ENCODE measurements around the gene TOR2A. TPM values are rescaled to one million over a fixed set of nuclear protein-coding genes. Genes with fewer than 3 reads are reported as not detected.
A peak's percentile ranks its signal among the peaks of the same experiment; 100 is the strongest.
"Not testable (repeated sequence)": the region's sequence is repeated elsewhere in the genome, so short reads cannot be mapped to it uniquely, and the experiment has no call there.

The TOR2A gene
- total RNA-seq, 1 donor from 2014 or later = 9.5 TPM

DNA sequence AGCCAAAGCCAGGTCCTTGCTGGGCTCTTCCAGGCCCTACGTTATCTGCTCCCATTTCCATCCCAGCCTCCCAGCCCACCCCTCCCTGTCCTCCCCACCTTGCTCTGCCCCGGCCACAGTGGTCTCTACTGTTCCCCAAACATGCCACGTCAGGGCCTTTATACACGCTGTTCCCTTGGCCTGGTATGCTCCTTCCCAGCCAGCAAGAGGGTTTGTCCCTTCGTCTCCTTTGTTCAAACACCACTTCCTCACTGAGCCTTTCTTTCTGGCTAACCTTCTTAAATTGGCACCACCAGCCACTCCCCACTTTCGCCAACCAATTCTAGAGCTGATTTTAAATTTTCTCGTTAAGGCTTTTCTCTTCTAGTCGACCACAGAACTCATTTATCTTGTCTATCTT, 33.6 kb upstream of the TOR2A start:
- no peak for ATAC-seq

DNA sequence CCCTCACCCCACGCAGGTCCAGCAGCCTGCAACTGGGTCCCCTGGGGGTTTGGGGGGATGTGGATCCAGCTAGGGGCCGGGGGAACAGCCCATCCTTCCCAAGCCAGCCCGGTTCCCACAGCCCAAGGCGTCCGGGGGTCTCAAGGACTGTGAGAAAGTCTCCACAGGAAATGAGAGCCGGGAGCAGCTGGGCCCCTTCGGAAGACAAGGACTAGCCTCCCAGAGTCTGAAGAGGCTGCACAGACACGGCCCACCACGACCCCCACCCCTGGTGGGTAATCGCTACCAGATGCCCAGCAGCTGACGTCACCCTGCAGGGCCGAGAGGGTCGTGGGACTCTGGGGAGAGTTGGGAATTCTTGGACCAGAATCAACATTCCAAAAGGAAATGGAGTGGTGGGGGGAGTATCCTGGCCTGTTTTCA, 32.8 kb upstream of the TOR2A start:
- no peak for ATAC-seq

DNA sequence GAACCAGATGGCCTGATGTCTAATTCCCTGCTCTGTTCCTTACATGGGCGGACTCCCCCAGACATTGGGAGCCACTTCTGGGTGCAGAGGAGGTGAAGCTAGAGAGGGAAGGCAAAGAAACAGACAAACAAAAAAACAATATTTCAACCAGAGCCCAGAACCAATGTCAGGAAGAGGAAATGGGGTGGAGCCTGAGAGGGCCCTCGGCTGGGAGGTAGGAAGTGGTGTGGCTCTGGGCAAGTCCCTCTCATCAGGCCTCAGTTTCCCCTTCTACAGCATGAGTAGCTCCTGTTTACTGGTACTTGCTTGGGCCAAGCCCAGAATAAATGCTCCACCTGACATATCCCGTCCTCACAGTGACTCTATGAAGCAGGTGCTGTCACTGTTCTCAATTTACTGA, 32.3 kb upstream of the TOR2A start:
- no peak for ATAC-seq

DNA sequence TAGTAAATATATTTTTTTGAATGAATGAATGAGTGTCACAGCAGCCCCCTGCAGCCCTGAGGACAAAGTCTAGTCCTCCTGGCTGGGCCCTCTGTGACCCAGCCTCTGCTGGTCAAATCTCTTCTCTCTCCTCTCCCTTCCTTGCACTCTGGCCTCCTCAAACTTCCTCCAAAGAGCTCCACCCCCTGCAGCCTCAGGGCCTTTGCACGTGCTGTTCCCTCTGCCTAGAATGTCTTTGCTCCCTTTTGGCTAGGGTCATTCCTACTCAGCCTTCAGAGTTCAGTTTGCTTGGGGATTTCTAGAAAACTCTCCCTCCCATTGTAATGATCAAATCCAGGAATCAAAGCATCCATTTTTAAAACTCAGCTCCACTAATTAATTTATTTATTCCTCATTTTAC, 30.3 kb upstream of the TOR2A start:
- no peak for ATAC-seq

DNA sequence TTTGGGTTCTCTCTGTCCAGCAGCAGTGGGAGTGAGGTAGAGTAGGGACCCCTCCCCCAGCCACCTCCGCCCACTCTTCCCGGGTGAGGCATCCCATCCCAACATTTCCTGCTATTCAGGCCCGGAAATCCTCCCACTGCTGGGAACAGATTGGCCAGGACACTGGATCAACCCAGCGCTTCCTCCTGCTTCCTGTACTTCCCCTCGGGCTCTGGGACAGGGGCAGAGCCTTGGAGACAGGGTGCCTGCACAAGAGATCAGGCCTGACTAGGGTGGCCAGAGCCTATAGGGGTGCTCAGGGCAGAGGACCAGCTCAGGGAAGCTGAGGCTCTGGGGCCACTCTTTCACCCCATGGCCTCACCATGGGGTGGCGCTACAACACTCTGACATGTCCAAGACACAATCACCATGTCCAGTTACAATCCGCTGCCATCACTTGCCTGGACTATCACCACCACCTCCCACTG, 28.9 kb upstream of the TOR2A start:
- ATAC-seq = peak; percentile 44

DNA sequence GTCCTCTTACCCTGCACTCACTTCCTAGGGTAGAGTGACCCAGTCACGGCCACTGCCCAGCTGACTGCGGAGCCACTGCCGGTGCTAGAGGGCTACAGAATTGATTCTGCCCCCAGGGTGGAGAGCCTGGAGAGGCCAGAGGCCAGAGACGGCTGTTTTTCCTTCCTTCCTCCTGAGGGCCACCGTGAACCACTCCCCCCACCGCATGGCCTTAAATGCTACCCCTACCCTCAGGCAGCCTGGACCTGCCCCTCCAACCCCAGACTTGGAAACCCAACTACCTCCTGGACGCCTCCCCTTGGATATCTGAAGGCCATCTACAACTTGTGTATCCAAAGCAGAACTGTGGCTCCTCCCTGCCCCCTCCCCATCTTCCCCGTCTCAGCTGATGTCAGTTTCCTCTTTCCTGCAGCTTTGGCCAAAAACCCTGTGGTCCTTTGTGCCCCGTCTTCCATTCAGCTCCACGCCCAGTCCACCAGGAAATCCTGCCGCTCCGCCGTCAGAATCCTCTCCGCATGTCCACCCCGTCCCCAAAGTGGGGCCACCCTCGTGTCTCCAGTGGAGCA, 27.1 kb upstream of the TOR2A start:
- ATAC-seq = peak; percentile 35

DNA sequence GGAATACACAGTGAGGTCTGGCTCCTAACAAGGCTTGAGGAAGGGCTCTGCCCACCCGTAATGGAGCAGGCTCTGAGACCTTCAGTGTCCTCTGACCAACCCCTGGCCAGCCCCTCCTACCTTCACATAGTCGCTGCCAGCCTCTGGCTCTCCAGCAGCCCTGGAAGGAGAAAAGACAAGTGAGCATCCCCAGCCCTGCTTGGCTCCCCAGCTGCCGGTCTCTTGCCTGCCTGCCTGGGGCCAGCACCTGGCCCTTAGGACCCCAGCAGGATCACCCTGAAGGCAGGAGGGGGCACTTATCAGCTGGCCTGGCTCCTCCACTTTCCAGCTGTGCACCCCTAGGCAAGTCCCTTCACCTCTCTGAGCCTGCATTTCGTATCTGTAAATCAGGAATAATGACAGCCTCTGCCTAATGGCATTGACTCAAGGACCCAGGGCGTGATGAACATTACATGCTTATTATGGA, 26.4 kb upstream of the TOR2A start:
- peak; percentile 5 for ATAC-seq

DNA sequence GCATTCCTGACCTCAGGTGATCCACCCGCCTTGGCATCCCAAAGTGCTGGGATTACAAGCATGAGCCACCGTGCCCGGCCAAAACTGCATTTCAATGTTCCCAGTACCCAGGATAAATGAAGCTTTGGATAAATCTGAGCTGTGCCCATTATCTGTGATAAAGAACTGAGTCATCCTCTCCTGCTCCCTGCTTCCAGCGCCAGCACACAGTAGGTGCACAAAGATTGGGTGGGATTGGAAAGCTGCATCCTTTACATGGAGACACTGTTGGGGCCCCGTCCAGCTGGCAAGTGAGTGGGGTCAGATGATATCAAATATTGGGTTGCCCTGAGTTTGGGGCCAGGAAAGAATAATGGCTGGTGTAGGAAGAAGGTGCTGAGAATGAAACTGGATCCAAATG, 26.0 kb upstream of the TOR2A start:
- no peak for ATAC-seq

DNA sequence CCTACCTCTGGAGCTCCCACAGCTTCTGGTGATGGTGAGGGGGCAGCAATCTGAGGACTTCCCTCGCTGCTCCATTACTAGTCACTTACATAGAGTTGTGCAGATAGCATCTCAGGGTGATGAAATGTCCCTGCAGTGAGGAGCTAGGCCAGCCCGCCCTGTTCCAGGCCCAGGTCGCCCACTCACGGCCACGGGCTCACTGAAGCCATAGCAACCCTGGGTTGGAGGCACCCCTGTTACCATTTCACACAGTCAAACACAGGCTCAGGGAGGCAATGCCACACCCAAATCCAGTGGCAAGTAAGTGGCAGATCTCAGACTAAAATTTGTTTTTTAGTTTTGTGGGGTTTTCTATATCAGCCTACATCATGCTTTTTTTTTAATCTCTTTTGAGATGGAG, 23.7 kb upstream of the TOR2A start:
- no peak for ATAC-seq

DNA sequence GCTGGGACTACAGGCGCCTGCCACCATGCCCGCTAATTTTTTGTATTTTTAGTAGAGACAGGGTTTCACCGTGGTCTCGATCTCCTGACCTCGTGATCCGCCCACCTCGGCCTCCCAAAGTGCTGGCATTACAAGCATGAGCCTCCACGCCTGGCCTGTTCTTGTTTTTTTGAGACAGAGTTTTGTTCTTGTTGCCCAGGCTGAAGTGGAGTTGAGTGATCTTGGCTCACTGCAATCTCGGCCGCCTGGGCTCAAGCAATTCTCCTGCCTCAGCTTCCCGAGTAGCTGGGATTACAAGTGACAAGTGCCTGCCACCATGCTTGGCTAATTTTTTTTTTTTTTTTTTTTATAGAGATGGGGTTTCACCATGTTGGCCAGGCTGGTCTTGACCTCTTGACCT, 21.7 kb upstream of the TOR2A start:
- not testable (repeated sequence) for ATAC-seq

DNA sequence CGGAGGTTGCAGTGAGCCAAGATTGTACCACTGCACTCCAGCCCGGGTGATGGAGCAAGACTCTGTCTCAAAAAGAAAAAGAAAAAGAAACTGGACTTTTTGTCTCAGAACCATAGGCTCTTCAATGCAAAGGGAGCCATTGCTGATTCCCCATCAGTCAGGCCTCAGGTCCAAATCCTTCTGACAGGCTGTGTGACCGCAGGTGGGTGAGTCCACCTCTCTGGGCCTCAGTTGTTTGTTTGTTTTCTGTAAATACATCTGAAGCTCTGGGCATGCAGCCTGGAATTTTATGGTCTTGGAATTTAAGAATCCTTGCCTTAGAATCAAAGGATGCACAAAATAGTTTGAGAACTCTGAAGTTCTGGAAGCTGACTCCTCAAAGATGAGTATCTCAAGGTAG, 21.1 kb upstream of the TOR2A start:
- ATAC-seq = no peak

DNA sequence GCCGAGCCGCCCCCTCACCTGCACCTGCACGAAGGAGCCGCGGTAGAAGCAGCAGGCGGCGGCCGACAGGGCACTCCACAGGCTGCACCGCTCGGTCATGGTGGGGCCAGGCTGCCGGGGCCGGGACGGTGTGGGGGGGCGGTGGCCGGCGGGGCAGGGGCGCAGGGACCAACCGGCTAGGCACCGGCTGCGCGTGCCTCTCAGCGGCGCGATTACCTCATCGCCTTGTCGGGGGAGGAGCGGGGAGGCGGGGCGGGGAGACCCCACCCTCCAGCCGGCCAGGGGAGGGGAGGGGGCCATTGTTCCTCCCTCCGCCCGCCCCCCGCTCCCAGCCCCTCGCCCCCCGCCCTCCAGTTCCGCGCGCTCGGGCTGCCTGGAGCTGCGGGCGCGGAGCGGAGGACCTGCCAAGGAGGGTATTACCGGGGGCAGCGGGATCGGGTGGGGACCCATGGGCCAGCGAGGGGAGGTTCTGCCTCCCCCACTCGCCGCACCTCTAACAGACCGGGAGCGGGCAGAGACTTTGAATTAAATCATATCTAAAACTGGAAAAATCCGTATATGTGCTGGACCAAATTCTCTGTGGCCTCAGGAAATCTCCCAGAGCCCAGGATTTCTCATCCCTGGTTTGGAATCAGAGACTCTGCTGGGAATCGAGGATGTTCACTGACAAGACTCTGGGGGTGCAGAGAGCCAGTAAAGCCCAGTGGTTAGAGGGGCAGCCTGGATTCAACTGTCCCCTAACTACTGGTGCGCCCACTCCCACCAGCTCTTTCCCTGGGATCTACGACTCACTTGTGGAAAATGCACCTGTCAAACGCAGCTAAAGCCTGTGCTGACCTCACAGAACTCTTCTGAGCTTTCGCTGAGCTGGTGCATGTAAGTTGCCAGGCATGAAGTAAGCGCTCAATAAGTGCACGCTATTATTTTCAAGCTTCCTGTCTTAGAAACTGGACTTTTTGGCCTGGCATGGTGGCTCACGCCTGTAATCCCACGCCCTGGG, 20.3 kb upstream of the TOR2A start:
- peak; percentile 6 for ATAC-seq

DNA sequence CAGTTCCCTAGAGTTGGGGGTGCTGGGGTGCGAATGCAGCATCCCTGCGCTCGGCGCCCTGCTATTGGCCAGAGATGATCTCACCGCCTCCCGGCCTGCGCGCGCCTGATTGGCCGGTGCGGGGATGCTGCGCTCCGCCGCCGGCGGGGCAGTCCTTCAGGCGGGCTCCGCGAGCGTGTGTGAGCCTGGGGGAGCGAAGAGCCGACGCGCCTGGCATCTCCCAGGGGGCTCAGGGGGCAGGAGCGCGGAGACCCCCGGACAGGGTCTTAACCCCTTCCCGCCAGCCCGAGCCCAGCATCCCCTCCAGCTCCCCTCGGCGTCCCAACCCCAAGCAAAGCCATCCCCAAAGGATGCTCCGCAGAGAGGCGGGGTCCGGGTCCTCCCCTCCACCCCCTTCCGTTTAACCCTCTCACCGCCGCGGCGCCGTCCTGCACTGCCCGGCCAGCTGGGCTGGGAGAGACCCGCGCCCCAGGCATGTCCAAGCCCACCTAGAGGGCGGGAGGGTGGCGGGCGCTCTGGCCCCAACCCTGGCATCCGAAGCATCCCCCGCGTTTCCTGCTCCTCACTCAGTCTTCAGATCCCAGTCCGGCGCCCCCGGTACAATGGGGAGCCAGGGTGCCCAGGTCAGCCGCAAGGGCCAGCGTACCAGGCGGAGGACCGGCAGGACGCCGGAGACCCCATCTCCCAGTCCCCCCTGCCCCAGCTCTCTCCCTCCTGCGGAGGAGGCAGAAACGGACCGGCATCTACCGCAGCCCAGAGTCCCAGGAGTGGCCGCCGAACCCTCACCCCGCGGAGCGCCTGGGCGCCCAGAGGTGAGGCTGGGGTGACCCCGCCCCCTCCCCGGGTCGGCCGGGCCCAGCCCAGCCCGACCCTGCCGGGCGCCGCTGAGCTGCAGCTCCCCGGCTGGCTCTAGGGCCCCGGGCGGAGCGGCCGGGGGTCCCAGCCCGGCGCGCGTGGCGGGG, 19.3 kb upstream of the TOR2A start:
- ATAC-seq = peak; percentile 25

DNA sequence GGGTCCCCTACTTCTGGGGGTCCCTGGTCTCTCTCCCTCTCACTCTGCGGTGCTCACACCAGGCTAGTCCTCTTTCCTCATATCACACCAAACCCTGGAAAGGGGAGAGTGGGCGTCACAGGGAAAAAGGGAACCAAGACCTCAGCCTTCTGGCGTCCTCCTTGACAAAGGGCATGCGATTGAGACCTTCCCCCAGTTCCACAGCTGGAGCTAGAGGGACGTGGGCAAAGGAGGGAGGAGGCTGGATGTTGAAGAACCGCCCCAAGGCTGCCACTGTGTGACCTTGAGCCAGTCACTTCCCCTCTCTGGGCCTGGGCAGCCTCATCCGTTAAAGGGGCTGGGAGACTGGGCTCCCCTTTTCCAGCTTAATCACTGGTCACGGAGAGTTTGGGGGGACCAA, 18.5 kb upstream of the TOR2A start:
- no peak for ATAC-seq

DNA sequence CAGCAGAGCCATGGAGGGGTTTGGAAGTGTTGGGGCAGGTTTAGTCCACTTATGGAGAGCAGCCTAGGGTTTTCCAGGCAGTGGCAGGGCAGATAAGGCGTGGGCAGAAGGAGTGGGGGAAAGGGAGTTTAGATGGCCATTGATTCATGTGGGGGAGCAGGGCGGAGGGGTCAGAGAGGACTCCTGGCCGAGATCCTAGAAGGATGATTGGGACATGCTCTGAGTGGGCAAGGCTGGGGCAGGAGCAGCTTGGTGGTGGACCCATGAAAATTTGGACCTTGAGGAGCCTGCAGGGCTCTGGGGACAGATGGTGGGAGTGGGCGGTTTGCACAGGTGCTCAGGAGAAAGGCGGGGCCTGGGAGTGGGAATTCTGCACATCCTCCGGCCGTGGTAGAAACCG, 18.1 kb upstream of the TOR2A start:
- no peak for ATAC-seq

DNA sequence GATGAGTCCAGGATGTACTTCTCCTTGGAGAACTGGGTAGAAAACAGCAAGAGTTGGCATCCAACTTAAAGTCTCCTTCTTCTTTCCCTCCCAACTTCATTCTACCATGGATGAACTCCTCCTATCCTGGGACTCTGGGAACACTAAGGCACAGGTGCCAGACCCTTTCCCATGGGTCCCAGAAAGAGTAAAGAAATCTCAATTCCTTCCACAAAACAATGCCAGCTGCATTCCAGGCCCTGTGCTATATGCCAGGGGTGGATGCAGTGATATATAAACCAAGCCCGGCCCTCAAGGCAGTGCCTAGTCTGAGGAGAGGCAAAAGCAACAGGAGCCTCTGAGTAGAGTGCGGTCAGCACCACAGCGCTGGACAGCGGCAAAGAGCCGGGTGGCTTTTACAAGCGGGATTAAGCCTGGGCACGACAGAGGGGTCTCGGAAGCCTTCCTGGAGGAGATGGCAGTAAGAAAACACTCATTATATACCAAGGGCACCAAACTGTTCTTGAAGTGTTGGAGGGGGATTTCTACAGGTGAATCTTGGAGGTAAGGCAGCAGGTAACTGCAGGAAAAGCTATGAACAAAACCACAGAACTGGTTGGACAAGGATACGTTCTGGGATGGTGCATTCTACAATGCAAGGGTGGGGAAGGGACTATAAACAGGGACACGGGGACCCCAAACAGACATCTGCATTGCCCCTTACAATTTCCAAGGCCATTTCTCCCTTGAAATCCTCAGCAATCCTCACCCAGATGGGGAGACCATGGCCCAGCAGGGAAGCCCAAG, 16.4 kb upstream of the TOR2A start:
- peak; percentile 42 for ATAC-seq

DNA sequence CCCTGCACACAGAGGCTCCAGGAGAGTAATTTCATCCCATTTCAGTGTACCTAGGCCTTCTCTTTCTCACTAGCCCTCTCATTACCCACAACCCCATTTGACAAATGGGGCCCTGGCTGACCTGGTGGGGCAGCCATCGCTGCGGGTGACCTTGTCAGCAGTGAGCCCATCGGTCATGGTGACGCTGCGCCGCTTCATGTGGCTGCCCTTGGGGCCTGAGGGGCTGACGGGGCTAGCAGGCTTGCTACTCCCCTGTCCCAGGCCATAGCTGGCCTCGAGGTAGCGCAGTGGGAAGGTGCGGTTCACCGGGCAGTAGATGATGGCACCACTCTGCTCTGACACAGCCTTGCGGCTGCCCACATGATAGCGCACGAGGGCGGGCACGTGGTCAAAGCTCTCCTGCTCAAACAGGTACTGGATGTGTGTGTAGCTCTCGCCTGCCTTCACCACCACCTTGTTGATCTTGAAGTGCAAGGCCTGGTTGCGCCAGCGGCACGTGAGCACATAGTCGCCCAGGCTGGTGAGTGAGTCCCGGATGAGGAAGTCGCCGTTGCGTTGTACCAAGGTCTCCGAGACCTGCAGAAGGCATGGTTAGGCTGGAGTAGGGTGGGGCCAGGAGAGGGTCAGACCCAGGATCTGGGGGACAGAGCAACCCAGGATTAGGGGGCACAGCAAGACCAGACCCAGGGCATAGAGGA, 14.1 kb upstream of the TOR2A start:
- no peak for ATAC-seq

DNA sequence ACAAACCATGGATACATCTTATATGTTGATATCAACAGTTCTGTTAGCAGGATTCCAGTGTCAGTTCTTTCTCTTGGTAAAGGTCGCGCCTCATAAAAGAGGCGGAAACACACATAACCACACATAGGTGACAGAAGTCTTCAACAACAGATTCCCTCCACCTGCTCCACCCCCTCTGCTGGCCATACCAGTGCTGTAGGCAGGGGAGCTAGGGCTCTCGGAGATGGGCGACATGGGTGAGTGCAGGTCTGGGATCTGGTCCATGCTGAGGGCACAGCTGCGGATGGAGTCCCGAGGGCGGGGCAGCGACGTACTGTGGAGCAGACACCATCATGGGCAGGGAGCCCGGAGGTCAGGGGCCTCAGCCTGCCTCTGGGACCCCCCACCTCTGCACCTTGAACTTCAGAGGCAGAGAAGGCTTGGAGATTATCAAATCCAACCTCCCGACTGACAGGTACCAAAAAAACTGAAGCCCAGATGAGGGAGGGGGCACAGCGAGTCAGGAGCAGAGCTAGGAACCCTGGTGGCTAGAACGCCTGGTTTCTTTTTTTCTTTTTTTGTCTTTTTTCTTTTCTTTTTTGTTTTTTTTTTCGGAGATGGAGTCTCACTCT, 12.0 kb upstream of the TOR2A start:
- ATAC-seq = no peak

DNA sequence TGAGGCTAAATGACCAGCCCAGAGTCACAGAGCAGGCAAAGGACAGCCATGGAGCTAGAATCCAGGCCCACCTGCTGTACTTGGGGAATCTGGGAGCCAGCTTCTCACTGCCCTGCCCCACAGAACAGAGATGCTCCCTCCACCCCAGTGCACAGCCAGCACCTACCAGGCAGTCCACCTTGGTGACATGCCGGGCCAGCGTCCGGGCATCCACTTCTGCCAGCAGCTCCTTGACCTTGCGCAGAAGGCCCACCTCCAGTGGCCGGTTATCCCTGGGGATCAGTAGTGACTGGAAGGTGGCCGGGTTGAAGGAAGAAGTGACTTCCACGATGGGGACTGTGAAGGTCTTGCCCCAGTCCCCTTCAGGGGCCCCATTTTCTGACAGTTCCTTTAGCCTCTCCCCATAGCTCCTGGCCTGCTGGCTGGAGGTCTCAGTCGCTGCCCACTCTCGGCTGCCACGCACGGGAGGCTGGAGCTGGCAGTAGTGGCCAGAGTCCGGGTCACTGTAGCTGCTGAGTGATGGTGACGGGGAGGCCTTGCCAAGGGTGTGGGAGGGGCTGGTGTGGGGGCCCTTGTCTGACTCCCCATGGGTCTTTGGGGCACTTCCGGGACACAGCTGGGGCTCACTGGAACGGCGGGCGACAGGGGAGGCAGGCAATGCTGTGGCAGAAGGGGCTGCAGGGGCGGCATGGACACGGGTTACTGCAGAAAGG, 9.5 kb upstream of the TOR2A start:
- ATAC-seq = no peak
